Keratinocyte (primary cell): ENCODE results near the gene CCNG2.

Source experiments
- EZH2 ChIP-seq: IDR thresholded peaks from one replicate; pipeline ENCODE4 v1.6.1; 2012; ENCODE audit warnings: inconsistent platforms, mild to moderate bottlenecking, low read length, moderate library complexity
- TF ChIP-seq, protein P1 (sequence below), 3 experiments: IDR thresholded peaks in 1 of 3; conservative IDR thresholded peaks in 1 of 3; optimal IDR thresholded peaks in 1 of 3; 2 replicates in 2 of 3; 3 replicates in 1 of 3; pipeline versions ENCODE3 to v1.5.1; 2011; ENCODE audit warnings: low read length in 3 of 3, mild to moderate bottlenecking in 3 of 3, moderate library complexity in 2 of 3, control low read depth in 1 of 3, inconsistent platforms in 1 of 3; ENCODE audit not compliant: insufficient read depth in 2 of 3; ENCODE audit errors: extremely low read depth in 1 of 3

DNA sequence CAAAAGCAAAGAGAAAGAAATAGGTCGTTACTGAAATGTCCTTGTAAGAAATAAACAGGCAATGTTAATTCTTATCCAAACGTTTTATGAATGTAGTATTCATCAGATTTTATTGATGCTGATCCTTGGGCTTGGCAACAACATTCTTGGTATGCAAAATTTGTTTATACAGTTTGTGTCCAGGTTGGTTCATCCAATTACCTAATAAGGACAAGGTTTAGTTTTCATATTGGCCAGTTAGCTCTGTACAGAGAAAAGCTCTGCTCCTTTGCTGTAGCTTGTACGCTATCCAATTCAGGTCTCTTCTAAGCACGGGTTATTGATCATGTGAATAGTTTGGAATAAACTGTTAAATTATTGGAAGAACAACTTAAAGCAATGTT lies 14.4 kb upstream of the CCNG2 start:
- TF ChIP-seq EZH2, result no peak
- TF ChIP-seq, protein P1, sequence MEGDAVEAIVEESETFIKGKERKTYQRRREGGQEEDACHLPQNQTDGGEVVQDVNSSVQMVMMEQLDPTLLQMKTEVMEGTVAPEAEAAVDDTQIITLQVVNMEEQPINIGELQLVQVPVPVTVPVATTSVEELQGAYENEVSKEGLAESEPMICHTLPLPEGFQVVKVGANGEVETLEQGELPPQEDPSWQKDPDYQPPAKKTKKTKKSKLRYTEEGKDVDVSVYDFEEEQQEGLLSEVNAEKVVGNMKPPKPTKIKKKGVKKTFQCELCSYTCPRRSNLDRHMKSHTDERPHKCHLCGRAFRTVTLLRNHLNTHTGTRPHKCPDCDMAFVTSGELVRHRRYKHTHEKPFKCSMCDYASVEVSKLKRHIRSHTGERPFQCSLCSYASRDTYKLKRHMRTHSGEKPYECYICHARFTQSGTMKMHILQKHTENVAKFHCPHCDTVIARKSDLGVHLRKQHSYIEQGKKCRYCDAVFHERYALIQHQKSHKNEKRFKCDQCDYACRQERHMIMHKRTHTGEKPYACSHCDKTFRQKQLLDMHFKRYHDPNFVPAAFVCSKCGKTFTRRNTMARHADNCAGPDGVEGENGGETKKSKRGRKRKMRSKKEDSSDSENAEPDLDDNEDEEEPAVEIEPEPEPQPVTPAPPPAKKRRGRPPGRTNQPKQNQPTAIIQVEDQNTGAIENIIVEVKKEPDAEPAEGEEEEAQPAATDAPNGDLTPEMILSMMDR (optimal IDR thresholded peaks at IDR 0.05 in 1 of 3, IDR thresholded peaks at IDR 0.05 in 1 of 3, conservative IDR thresholded peaks at IDR 0.05 in 1 of 3; ENCODE audit: extremely low read depth in 1 of 3, insufficient read depth in 2 of 3, low read length in 3 of 3), result no peak
